ENCODE measurements around the gene APBB1IP.
A peak's percentile ranks its signal among the peaks of the same experiment; 100 is the strongest.
"Not testable (repeated sequence)": the region's sequence is repeated elsewhere in the genome, so short reads cannot be mapped to it uniquely, and the experiment has no call there.

The APBB1IP gene

DNA sequence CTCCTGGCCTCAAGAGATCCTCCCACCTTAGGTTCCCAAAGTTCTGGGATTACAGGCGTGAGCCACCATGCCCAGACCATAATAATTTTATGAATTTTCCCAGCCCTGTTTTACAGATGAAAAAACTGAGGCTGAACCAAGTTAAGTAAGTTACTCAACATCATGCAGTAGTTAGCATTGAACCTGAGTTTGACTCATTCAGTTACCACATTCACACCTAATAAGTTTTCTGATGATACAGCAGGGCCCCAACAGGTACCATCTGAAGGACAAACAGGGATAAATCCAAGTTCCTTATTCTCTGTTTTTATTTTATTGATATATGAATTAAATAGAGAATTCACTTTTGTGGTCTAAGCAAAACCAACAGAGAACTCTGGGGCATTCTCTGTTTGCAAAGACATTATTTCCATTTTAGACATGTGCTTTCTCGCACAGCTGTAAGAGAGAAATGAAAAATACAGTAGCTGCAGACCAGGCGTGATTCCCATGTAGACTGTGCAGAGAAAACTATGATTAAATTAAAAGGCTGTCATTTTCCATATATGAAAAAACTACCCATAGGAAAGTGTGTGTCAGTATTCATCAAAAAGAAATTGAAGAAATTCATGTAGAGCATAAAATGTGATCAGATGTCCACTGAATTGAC is 26.6 kb downstream of the APBB1IP start:
- Histone ChIP-seq H3K36me3 (ENCODE audit: control insufficient read depth, insufficient read depth, low read length, severe bottlenecking) (peaks cover 47% of the 10 kb centered on the region), H3K4me3 (ENCODE audit: low read length) (no peak overlapping the region), H3K4me1 (ENCODE audit: control insufficient read depth, insufficient read depth, low read length) (peaks cover 16% of the 10 kb centered on the region), H3K27me3 (replicated peaks; ENCODE audit: control insufficient read depth, insufficient read depth, low read length) (no peaks in the 10 kb centered on the region), H3K9ac (ENCODE audit: low read length) (no peak overlapping the region), H3K9me3 (ENCODE audit: control insufficient read depth, low read length) (no peaks in the 10 kb centered on the region)
- no peak for DNase-seq (ENCODE audit: low read depth)

DNA sequence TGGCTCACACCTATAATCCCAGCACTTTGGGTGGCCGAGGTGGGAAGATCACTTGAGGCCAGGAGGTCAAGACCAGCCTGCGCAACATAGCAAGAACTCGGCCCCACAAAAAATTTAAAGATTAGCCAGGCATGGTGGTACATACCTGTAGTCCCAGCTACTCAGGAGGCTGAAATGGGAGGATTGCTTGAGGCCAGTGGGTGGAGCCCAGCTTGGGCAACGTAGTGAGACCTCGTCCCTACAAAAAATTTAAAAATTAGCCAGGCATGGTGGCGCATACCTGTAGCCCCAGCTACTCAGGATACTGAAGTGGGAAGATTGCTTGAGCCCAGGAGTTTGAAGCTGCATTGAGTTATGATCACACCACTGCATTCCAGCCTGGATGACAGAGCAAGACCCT is 28.4 kb downstream of the APBB1IP start:
- H3K27me3 ChIP-seq (replicated peaks; ENCODE audit: control insufficient read depth, insufficient read depth, low read length); H3K4me3 ChIP-seq (ENCODE audit: low read length); DNase-seq (ENCODE audit: low read depth); H3K9ac ChIP-seq (ENCODE audit: low read length); H3K9me3 ChIP-seq (ENCODE audit: control insufficient read depth, low read length): not testable (repeated sequence)
- peaks cover 19% of the 10 kb centered on the region for H3K4me1 ChIP-seq (ENCODE audit: control insufficient read depth, insufficient read depth, low read length)
- peaks cover 49% of the 10 kb centered on the region for H3K36me3 ChIP-seq (ENCODE audit: control insufficient read depth, insufficient read depth, low read length, severe bottlenecking)

DNA sequence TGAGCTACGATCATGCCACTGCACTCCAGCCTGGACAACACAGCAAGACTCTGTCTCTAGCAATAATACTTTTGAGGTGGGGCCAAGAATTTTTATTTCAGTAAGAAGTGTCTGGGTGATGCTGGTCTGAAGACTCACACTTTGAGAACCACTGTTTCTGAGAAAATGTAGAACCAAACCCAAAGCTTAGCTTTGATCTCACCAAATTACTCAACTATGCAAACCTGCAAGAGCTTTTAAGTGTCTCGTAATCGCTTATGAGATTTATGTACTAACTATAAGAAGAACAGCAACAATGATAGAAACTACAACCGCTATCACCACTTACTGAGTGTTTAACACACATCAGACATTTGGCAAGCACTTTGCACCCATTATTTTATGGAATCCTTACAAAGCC is 29.5 kb downstream of the APBB1IP start:
- no peaks in the 10 kb centered on the region for H3K27me3 ChIP-seq (replicated peaks; ENCODE audit: control insufficient read depth, insufficient read depth, low read length)
- peaks cover 27% of the 10 kb centered on the region for H3K4me1 ChIP-seq (ENCODE audit: control insufficient read depth, insufficient read depth, low read length)
- H3K4me3 ChIP-seq (ENCODE audit: low read length), result no peak overlapping the region
- DNase-seq (ENCODE audit: low read depth), result no peak
- no peaks in the 10 kb centered on the region for H3K9me3 ChIP-seq (ENCODE audit: control insufficient read depth, low read length)
- peaks cover 44% of the 10 kb centered on the region for H3K36me3 ChIP-seq (ENCODE audit: control insufficient read depth, insufficient read depth, low read length, severe bottlenecking)
- no peak overlapping the region for H3K9ac ChIP-seq (ENCODE audit: low read length)

DNA sequence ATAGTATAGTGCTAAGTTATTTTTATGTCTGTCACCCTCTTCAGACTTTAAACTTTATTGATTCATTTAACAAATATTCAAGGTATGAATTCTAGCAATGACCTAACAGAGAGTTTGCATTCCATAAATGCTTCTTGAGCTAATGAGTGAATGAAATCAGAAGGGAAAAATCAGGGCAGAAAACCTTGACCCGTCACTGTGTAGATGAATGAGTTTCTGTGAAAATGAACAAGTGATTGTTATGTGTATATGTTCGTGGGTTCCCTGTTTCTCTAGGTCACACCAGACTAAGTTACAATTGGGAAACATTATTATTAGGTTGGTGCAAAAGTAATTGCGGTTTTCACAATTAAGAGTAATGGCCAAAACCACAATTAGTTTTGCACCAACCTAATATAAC is 30.1 kb downstream of the APBB1IP start:
- Histone ChIP-seq H3K36me3 (ENCODE audit: control insufficient read depth, insufficient read depth, low read length, severe bottlenecking) (peaks cover 44% of the 10 kb centered on the region), H3K4me3 (ENCODE audit: low read length) (no peak overlapping the region), H3K4me1 (ENCODE audit: control insufficient read depth, insufficient read depth, low read length) (peaks cover 29% of the 10 kb centered on the region), H3K9me3 (ENCODE audit: control insufficient read depth, low read length) (no peaks in the 10 kb centered on the region), H3K27me3 (replicated peaks; ENCODE audit: control insufficient read depth, insufficient read depth, low read length) (no peaks in the 10 kb centered on the region), H3K9ac (ENCODE audit: low read length) (no peak overlapping the region)
- DNase-seq (ENCODE audit: low read depth), result no peak

DNA sequence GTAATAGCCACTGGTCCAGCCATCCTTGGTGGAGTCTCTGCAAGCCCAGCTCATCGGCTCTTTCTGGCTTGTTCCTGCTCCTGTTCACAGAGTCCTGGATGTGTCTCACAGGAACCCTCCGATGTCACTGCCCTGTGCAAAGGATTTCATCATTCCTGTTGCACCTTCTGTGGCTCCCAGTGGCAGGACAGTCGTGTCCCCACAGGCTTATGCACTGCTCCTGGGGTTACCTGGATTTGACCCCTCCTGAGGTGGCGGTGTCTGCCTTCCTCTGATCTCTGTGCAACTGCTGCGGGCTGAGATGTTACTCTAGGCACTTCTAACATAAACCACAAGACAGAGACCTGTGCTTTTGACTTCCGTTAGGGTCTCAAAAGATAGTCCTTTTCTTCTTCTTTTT is 30.6 kb downstream of the APBB1IP start:
- no peak overlapping the region for H3K4me3 ChIP-seq (ENCODE audit: low read length)
- no peak for DNase-seq (ENCODE audit: low read depth)

DNA sequence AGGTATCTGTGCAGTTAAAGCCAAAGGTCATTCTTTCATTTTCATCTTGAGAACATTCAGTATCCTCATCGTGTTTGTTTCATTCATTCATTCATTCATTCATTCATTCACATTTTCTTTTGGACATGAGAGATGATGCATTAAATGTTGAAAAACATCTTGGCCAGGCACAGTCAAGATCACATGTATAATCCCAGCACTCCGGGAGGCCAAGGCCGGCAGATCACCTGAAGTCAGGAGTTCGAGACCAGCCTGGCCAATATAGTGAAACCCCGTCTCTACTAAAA is 34.3 kb downstream of the APBB1IP start:
- DNase-seq (ENCODE audit: low read depth), result no peak
- Histone ChIP-seq H3K36me3 (ENCODE audit: control insufficient read depth, insufficient read depth, low read length, severe bottlenecking) (peaks cover 16% of the 10 kb centered on the region), H3K4me1 (ENCODE audit: control insufficient read depth, insufficient read depth, low read length) (peaks cover 38% of the 10 kb centered on the region), H3K4me3 (ENCODE audit: low read length) (no peak overlapping the region), H3K9me3 (ENCODE audit: control insufficient read depth, low read length) (no peaks in the 10 kb centered on the region), H3K9ac (ENCODE audit: low read length) (no peak overlapping the region), H3K27me3 (replicated peaks; ENCODE audit: control insufficient read depth, insufficient read depth, low read length) (no peaks in the 10 kb centered on the region)

More for the DNA sequence above, 30.6 kb downstream of the APBB1IP start:
- Histone ChIP-seq H3K27me3 (replicated peaks; ENCODE audit: control insufficient read depth, insufficient read depth, low read length) (no peaks in the 10 kb centered on the region), H3K9me3 (ENCODE audit: control insufficient read depth, low read length) (no peaks in the 10 kb centered on the region), H3K9ac (ENCODE audit: low read length) (no peak overlapping the region), H3K4me1 (ENCODE audit: control insufficient read depth, insufficient read depth, low read length) (peaks cover 32% of the 10 kb centered on the region), H3K36me3 (ENCODE audit: control insufficient read depth, insufficient read depth, low read length, severe bottlenecking) (peaks cover 41% of the 10 kb centered on the region)

DNA sequence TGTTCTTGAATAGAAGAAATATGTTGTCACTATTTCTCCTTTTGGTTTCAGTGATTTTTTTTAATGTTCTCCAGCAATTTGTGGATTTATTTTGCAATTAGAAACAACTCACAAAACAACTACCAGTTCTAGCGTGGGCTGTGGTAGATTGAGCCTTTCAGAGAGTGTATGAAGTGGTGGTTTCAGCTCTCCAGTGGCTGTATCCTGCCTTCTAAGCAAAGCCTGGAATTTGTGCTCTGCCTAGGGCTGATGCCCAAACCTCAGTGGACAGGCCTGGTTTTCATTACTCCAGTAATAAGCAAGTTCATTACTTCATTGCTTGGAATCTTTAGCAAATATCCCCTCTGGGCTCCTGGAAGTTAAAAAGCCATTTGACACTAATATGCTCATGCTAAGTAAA is 35.9 kb downstream of the APBB1IP start:
- DNase-seq (ENCODE audit: low read depth), result peak; percentile 77

DNA sequence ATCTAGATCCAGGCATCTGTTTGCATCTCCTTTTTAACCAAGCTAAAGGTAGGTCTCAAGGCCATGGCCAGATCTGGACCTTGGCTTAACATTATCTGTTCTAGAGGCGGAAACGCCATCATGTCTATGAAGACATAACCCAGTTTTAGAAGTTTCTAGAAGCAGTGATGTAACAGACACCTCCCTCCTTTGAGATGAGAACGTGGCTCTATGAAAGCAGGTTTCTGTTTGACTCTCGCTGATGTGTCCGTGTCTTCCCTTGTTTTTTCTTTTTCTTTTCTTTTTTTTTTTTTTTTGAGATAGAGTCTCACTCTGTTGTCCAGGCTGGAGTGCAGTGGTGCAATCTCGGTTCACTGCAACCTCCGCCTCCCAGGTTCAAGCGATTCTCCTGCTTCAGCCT is 36.7 kb downstream of the APBB1IP start:
- DNase-seq (ENCODE audit: low read depth); H3K9me3 ChIP-seq (ENCODE audit: control insufficient read depth, low read length); H3K4me3 ChIP-seq (ENCODE audit: low read length); H3K27me3 ChIP-seq (replicated peaks; ENCODE audit: control insufficient read depth, insufficient read depth, low read length): not testable (repeated sequence)
- Histone ChIP-seq H3K4me1 (ENCODE audit: control insufficient read depth, insufficient read depth, low read length) (peaks cover 28% of the 10 kb centered on the region), H3K9ac (ENCODE audit: low read length) (peak overlapping the region; percentile 24), H3K36me3 (ENCODE audit: control insufficient read depth, insufficient read depth, low read length, severe bottlenecking) (peaks cover 18% of the 10 kb centered on the region)

More for the DNA sequence above, 35.9 kb downstream of the APBB1IP start:
- peaks cover 21% of the 10 kb centered on the region for H3K36me3 ChIP-seq (ENCODE audit: control insufficient read depth, insufficient read depth, low read length, severe bottlenecking)
- H3K27me3 ChIP-seq (replicated peaks; ENCODE audit: control insufficient read depth, insufficient read depth, low read length), result no peaks in the 10 kb centered on the region
- no peaks in the 10 kb centered on the region for H3K9me3 ChIP-seq (ENCODE audit: control insufficient read depth, low read length)
- H3K4me3 ChIP-seq (ENCODE audit: low read length), result peak overlapping the region; percentile 34
- peaks cover 28% of the 10 kb centered on the region for H3K4me1 ChIP-seq (ENCODE audit: control insufficient read depth, insufficient read depth, low read length)
- peak overlapping the region; percentile 24 for H3K9ac ChIP-seq (ENCODE audit: low read length)

DNA sequence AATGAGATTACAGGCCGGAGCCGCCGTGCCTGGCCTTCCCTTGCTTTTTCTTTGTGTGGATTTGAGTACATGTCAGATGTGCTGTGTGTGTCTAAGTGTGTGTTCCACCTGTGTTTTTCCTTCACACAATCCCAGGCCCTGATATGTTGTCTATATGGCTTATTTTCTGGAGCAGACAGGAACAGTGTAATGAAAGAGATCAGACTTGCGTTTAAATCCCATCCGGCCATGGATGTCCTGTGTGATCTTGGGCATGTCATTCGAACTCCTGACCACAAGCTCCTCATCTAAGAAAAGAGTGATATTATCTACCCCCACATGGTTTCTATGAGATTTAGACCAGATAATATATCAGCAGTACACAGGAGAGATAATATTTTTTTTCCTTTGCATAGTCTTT is 37.2 kb downstream of the APBB1IP start:
- Histone ChIP-seq H3K9me3 (ENCODE audit: control insufficient read depth, low read length) (no peaks in the 10 kb centered on the region), H3K27me3 (replicated peaks; ENCODE audit: control insufficient read depth, insufficient read depth, low read length) (no peaks in the 10 kb centered on the region), H3K36me3 (ENCODE audit: control insufficient read depth, insufficient read depth, low read length, severe bottlenecking) (peaks cover 14% of the 10 kb centered on the region), H3K9ac (ENCODE audit: low read length) (no peak overlapping the region), H3K4me3 (ENCODE audit: low read length) (no peak overlapping the region), H3K4me1 (ENCODE audit: control insufficient read depth, insufficient read depth, low read length) (peaks cover 28% of the 10 kb centered on the region)
- no peak for DNase-seq (ENCODE audit: low read depth)

DNA sequence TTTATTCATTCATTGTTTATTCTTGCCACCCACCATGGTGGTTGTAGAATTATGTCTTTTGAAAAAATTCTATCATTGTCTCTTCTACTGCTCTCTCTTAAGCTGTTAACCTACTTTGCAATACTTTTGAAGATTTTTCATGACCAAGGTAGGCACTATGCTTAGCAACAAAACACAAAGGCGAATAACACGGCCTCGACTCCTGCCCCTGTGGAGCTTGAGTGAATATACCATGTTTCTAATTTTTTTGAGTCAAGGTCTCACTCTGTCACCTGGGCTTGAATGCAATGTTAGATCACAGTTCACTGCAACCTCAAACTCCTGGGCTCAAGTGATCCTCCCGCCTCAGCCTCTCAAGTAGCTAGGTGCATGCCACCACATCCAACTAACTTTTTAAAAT is 39.4 kb downstream of the APBB1IP start:
- no peak for DNase-seq (ENCODE audit: low read depth)
- Histone ChIP-seq H3K27me3 (replicated peaks; ENCODE audit: control insufficient read depth, insufficient read depth, low read length) (no peaks in the 10 kb centered on the region), H3K36me3 (ENCODE audit: control insufficient read depth, insufficient read depth, low read length, severe bottlenecking) (peaks cover 8% of the 10 kb centered on the region), H3K4me3 (ENCODE audit: low read length) (no peak overlapping the region), H3K9me3 (ENCODE audit: control insufficient read depth, low read length) (no peaks in the 10 kb centered on the region), H3K4me1 (ENCODE audit: control insufficient read depth, insufficient read depth, low read length) (peaks cover 25% of the 10 kb centered on the region), H3K9ac (ENCODE audit: low read length) (no peak overlapping the region)

DNA sequence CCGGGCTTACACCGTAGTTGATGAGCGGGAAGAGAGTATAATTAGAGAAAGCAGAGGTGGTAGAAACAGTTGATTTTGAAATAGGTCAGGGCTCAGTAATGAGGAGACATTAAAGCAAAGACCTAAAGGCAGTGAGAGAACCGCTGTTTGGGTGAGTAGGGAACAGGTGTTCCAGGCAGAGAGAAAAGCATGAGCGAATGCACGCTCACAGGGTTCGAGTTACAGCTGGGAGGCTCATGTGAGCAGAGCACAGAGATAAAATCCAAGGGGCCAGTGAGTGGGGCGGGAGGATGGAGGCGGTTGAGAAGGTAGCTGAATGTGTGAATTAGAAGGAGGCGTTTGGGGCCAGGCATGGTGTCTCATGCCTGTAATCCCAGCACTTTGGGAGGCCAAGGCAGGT is 39.9 kb downstream of the APBB1IP start:
- peaks cover 25% of the 10 kb centered on the region for H3K4me1 ChIP-seq (ENCODE audit: control insufficient read depth, insufficient read depth, low read length)
- peaks cover 8% of the 10 kb centered on the region for H3K36me3 ChIP-seq (ENCODE audit: control insufficient read depth, insufficient read depth, low read length, severe bottlenecking)
- no peak for DNase-seq (ENCODE audit: low read depth)
- no peak overlapping the region for H3K4me3 ChIP-seq (ENCODE audit: low read length)
- no peaks in the 10 kb centered on the region for H3K9me3 ChIP-seq (ENCODE audit: control insufficient read depth, low read length)
- H3K9ac ChIP-seq (ENCODE audit: low read length), result no peak overlapping the region
- H3K27me3 ChIP-seq (replicated peaks; ENCODE audit: control insufficient read depth, insufficient read depth, low read length), result no peaks in the 10 kb centered on the region

DNA sequence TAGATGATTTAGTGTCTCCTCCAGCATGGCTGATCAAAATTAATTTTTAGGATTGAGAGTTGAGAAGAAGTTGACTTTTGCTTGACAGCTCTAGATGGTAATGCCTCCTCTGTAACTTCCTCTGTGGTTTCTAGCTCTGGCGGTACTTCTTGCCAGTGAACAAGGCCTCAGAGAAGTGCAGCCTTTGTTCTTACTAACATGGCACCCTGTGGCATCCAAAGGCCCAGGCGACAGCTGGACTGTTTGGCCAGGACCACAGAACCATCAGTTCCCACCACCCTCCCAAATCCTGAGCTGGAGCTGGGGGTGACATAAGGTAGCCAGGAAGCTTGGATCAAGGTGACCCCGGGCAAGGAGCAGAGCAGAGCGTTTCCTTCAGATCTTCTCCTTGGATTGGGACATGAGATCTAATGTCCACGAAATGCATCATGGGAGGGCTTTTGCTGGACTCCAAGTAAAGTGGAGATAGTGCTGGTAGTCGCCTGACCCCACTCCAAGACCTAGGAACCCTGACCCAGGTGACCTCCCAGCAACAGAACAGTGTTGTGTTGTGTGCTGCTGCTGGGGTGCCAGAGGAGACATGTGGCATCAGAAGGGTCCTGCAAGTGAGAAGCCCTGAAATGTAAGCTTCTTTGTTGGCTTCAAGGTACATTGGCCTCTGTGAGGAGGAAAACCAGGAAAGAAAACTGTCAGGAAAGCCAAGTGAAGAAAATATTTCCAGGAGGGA is 41.8 kb downstream of the APBB1IP start:
- Histone ChIP-seq H3K9me3 (ENCODE audit: control insufficient read depth, low read length) (no peaks in the 10 kb centered on the region), H3K27me3 (replicated peaks; ENCODE audit: control insufficient read depth, insufficient read depth, low read length) (no peaks in the 10 kb centered on the region), H3K4me1 (ENCODE audit: control insufficient read depth, insufficient read depth, low read length) (peaks cover 12% of the 10 kb centered on the region), H3K9ac (ENCODE audit: low read length) (no peak overlapping the region), H3K36me3 (ENCODE audit: control insufficient read depth, insufficient read depth, low read length, severe bottlenecking) (peaks cover 8% of the 10 kb centered on the region), H3K4me3 (ENCODE audit: low read length) (no peak overlapping the region)
- DNase-seq (ENCODE audit: low read depth), result no peak
